Effector CD4-positive, alpha-beta T cell (primary cell): Measurements from ENCODE around the gene ECE2.

ENCODE experiments used
- DNase-seq: peaks from one replicate; pipeline ENCODE4 v3.0.0-alpha.2; 2020

The ECE2 gene

DNA sequence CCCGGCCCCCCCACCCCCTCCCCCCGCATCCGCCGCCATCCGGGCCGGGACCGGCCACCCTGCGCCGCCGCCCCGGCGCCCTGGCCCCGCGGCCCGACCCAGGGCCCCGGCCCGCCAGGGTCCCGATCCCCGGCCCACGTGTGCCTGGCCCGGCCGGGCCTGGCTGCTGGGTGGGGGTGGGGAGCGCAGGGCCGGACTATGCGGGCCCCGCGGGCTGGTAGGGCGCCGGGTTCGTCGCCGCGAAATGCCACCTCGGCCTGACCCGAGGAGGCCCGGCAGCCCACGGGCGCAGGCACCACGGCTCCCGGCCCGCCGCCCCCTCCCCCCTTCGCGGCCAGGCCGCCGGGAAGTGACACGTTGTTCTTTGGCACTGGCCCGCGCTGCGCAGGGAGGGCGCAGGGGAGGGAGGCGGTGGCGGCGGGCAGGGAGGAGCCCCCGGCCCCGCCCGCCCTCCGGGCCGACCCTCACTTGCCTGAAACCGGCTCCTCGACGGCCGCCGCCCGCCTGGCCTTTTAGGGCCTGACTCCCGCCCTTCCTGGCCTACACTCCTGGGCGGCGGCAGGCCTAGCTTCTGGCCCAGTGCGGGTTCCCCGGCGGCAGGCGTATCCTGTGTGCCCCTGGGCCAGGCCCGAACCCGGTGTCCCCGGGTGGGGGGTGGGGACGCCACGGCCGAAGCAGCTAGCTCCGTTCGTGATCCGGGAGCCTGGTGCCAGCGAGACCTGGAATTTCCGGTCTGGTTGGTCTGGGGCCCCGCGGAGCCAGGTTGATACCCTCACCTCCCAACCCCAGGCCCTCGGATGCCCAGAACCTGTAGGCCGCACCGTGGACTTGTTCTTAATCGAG, 39.1 kb downstream of the ECE2 start:
- DNase-seq, result peak; percentile 63

DNA sequence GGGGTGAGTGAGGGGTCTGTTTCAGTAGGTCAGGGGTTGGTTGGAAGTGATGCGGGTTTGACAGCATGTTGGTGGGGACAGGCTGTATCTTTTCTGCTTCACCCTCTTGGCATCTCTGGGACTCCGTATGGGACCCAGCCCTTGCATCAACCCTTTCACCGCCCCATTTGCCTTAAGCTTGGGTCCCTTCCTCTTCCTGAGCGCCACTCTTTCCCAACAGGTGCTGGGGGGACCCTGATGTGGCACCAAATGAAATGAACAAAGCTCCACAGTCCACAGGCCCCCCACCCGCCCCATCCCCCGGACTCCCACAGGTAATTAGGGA, 39.7 kb downstream of the ECE2 start:
- DNase-seq, result no peak

DNA sequence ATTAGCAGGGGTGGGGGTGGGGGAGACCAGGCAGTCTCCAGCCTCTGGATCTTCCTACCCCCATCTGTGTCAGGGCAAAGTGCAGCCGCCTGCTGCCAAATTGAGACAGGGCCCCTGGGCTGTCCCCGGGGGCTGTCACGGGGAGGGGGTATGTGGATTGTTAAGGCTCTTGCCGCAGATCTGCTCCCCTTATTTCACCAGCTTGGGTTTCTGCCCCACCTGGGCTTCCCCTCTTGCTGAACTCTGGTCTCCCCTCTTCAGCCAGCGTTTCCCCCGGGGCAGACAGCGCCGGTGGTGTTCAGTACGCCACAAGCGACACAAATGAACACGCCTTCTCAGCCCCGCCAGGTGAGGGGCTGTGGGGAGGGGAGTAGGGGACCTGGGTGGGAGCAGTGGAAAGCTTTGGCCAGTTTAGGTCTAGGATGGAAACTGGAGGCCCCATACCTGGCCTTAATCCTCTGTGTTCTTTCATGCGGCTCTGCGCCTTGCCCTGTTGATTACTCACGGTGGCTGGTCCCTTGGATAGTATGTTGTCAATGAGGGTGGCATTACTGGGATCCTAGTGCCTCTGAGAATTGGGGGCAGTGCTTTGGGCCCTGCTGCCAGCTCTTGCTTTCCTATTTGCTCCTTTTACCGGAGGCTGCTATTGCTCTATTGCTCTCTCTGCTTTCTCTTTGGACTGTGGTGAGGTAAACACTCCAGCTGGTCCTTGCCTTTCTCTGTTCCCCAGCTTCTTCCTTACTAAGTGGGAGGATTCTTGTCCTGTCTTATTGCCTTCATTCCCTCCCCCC, 40.2 kb downstream of the ECE2 start:
- DNase-seq, result no peak

DNA sequence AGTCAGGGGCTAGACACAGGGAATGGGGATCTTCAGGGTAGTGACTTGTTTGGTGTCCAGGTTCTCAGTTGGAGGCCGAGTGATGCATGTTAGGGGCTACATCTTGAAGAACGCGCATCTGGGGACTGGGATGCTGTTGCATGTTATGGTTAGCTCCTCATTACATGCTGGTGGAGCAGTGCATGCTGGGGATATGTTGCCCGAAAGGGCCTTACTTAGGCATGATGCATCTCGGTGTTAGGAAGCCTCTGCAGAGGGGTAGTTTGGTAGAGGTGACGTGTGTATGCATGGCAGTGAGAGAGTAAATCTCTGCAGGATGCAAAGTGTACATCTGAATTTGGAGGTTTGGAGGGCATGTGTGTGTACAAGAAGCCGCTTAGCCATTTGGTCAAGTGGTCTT, 41.0 kb downstream of the ECE2 start:
- DNase-seq, result no peak

DNA sequence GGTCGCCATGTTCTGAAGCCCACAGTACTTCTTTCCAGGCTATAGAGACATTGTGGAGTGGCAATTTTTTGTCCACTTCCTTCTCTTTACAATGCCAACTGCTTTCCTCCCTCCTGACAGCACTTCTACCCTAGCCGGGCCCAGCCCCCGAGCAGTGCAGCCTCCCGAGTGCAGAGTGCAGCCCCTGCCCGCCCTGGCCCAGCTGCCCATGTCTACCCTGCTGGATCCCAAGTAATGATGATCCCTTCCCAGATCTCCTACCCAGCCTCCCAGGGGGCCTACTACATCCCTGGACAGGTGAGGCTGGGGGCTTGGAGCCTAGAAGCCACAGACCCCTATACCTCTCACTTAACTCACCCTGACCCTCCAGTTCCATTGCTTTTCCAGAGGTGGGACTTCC, 41.4 kb downstream of the ECE2 start:
- DNase-seq, result no peak

DNA sequence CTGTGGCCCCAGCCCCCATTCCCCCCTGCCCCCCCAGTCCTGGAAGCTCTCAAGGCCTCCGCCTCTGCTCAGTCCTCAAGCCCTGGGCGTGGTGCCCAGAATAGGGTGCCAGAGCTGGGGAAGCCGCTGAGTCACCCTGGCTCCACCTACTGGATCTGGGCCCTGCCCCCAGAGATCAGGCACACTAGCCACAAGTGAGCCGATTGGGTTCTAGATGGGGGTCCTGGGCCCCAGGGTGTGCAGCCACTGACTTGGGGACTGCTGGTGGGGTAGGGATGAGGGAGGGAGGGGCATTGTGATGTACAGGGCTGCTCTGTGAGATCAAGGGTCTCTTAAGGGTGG, 44.3 kb downstream of the ECE2 start:
- no peak for DNase-seq

DNA sequence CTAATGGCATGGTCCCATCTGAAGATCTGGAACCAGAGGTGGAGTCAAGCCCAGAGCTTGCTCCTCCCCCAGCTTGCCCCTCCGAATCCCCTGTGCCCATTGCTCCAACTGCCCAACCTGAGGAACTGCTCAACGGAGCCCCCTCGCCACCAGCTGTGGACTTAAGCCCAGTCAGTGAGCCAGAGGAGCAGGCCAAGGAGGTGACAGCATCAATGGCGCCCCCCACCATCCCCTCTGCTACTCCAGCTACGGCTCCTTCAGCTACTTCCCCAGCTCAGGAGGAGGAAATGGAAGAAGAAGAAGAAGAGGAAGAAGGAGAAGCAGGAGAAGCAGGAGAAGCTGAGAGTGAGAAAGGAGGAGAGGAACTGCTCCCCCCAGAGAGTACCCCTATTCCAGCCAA, 45.8 kb downstream of the ECE2 start:
- DNase-seq, result no peak

DNA sequence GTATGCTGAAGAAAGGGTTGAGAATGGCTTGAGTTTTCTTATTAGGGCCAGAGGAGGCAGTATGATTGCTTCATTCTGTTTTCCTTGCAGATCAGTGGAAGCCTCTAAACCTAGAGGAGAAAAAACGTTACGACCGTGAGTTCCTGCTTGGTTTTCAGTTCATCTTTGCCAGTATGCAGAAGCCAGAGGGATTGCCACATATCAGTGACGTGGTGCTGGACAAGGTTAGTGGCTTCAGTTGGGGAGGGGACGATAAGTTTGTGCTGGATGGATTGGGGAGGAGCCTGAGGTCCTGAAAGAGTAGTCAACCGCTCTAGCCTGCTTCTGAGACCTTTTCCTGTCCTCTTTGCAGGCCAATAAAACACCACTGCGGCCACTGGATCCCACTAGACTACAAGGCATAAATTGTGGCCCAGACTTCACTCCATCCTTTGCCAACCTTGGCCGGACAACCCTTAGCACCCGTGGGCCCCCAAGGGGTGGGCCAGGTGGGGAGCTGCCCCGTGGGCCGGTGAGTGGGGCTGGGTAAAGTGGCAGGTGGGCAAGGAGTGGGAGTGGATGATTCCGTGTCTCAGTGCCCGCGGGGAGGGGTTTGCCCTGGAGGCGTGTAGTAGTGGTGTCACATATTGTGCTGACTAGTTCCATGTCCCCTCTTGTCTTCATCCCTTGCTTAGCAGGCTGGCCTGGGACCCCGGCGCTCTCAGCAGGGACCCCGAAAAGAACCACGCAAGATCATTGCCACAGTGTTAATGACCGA, 47.1 kb downstream of the ECE2 start:
- DNase-seq, result no peak

DNA sequence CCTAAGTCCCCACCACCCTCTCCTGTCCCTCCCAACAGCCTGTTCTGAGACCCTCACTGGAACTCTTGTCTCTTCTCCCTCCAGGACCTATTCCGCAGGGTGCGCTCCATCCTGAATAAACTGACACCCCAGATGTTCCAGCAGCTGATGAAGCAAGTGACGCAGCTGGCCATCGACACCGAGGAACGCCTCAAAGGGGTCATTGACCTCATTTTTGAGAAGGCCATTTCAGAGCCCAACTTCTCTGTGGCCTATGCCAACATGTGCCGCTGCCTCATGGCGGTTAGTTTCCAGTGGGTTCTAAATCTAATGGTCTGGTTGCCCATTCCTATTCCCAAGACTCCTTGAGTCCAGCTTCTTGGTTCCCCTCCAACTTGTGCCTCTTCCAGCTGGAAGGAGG, 47.9 kb downstream of the ECE2 start:
- DNase-seq, result no peak

DNA sequence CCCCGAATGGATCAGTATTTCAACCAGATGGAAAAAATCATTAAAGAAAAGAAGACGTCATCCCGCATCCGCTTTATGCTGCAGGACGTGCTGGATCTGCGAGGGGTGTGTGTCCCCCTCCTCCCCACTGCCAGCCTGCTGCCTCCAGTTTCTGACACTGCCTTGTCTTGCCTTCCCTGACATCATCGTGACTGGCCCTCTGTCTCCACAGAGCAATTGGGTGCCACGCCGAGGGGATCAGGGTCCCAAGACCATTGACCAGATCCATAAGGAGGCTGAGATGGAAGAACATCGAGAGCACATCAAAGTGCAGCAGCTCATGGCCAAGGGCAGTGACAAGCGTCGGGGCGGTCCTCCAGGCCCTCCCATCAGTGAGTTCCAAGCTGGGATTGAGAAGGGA, 49.4 kb downstream of the ECE2 start:
- DNase-seq, result no peak

DNA sequence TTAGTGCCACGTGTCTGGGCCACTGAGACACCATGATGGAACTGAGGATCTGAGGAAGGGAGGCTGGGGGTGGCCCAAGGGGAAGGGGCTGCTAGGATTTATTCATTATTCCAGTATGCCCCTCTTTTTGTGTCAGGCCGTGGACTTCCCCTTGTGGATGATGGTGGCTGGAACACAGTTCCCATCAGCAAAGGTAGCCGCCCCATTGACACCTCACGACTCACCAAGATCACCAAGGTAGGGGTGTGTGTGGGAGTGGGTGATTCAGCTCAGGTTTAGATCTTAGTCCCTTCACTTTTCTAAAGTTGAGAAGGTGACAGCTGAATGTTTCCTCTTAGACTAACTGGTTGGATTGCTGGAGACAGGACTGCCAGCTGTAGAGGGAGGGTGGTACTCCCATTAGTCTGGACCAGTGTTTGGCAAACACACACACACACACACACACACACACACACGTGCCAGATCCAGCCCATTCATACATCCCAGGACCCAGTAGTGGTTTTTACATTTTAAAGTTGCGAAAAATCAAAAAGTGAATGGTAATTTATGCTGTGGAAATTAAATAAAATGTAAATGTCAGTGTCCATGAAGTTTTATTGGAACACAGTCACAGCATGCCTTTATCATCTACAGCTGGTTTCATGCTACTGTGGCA, 50.0 kb downstream of the ECE2 start:
- no peak for DNase-seq

DNA sequence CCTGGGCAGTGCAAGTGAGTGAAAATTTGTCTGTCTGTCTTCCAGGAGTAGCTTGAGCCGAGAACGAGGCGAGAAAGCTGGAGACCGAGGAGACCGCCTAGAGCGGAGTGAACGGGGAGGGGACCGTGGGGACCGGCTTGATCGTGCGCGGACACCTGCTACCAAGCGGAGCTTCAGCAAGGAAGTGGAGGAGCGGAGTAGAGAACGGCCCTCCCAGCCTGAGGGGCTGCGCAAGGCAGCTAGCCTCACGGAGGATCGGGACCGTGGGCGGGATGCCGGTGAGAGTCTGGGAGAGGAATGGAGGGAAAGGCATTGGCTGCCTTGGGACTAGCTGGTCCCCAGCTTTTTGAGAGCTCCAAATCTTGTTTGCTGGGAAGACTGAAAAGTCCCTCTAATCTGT, 51.3 kb downstream of the ECE2 start:
- no peak for DNase-seq

DNA sequence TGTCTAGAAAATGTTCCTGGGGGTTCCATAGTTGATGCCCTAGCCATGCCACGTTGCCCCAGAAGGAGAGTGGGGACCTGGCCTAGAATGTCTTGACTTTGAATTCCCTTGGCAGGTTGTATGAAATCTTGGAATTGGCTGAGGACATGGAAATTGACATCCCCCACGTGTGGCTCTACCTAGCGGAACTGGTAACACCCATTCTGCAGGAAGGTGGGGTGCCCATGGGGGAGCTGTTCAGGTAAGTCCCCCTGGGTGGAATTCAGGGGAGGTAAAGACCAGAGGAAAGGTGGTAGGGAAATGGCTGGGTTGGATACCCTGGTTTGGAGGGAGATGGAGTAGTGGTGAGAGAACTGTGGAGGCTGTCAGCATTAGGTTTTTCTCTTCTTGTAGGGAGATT, 52.7 kb downstream of the ECE2 start:
- no peak for DNase-seq

DNA sequence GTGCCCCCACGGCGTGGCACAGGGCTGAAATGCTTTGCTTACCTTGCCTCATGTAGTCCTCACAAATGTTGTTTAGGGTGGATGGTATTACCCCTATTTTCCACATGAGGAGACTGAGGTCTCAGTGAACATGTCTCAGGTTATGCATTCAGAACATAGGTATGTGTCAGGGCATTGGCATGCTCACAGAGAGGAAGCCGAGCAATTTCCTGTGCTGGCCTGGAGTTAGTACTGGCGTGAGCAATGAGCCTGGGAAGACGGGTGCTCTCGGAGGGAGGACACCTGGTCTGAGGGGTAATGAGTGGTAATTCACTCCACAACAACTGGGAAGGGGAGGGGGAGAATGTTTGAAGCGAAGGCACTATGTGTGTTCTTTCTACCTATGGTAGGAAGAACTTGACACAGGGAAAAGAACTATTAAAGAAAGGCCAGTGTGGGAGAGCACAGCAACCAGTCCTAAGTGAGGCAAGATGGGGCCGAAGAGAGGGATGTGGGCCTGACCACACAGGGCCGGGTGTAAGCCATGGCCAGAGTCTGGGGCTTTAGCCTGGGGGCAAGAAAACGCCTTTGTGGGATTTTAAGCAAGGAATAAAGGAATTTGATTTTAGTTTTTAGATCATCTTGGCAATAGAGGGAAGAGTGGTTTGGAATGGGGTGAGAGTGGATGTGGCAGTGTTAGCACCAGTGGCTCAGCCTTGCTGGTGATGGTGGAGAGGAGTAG, 56.7 kb downstream of the ECE2 start:
- no peak for DNase-seq

DNA sequence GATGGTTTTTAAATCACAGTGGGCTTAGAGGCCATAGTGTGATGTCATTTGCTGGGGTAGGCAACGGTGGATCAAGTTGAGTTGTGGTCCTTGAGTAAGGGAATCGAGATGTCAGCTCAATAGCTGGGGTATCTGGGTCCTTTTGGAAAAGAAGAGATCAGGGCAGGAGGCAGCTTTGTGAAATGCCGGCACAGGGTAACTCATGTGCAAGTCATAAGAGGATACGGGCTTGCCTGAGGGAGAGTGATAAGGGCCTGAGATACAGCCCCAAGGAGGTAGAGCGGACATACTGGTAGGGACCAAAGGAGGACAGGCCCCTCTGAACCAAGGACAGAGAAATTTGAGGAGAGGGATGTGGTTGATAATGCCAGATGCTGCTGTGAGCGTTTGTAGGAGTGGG, 57.4 kb downstream of the ECE2 start:
- DNase-seq, result no peak

DNA sequence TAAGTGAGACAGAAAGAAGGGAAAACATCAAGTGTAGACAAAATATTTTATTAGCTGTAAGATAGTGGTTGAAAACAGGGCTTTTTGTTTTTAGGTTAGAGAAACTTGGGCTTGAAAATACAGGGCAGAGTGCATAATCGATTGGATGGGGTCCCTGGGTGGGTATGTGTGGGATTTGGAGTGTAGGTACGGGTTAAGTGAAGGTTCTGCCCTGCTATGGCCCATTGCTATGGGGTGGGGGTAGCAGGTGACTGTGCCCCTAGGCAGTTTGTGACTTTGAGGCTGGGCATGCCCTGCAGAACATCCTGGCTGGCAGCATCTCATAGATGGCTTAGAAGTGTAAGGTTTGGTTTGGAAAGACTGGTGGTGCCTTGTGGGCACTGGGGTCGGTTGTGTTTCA, 57.9 kb downstream of the ECE2 start:
- DNase-seq, result no peak

DNA sequence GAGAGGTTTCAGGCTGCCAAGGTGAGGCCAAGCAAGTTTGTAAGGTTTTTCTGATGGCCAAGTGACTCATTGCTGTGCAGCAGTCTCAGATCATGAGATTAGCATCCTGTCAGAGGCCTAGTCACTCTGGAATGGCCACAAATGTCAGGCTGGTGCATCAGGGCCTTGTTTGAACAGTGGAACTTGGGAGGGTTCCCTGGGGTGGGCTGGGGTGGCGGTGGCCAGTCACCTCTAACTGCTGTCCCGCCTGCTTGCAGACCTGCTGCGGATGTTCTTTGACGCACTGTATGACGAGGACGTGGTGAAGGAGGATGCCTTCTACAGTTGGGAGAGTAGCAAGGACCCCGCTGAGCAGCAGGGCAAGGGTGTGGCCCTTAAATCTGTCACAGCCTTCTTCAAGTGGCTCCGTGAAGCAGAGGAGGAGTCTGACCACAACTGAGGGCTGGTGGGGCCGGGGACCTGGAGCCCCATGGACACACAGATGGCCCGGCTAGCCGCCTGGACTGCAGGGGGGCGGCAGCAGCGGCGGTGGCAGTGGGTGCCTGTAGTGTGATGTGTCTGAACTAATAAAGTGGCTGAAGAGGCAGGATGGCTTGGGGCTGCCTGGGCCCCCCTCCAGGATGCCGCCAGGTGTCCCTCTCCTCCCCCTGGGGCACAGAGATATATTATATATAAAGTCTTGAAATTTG, 58.8 kb downstream of the ECE2 start:
- peak; percentile 41 for DNase-seq

DNA sequence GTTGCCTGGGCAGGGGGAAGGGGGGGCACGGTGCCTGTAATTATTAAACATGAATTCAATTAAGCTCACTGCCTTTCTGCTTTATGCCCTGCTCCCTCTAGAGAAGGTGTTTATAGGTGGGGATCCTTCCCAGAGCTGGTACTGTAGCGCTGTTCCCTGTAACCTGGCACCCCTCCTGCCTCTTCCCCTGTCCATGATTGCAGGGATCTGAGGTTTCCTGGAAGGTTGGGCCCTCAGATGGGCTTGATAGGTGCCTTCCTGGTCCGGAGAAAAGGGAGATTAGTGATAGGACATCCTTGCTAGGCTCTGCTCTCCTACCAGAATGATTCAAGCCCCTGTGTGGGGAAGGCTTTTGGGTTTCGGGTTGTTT, 59.5 kb downstream of the ECE2 start:
- no peak for DNase-seq

DNA sequence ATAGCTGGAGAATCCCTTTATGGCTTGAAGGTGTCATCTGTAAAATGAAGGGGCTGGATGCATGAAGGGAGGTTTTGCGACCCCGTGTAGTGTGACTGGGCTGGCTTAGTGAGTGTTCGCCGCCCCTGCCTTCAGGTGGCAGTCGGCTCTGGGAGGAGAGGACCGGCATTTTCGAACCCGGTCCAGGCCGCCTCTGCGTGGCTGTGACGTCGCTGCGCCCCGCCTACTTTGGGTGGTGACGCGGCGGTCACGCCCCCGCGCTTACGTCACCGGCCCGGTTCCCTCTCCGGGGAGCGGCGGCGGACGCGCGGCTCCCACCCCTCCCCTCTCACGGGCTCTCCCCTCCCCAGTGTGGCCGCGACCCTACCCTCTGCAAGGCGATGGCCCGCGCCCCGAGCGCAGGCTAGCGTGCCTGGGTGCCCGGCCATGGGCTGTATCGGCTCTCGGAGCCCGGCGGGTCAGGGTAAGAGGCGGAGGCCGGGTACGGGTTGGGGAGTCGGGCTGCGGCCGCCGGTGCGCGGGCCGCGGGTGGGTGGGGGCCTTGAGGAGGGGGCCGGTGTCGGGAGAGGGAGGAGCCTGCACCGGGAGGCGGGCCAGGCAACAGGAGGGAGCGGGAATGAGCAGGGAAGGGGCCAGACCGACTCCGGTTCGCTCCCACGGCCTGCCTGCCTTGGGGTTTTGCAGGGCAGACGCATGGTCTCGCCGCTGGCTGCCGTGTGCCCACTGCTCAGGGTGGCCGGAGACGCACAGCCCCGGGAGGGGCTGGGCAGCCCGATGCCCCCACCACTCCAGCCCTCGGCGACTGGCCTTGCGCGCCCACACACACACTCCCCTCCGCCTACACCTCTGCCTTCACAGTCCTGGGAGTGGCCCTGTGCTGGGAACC, 60.1 kb downstream of the ECE2 start:
- DNase-seq, result peak; percentile 84

DNA sequence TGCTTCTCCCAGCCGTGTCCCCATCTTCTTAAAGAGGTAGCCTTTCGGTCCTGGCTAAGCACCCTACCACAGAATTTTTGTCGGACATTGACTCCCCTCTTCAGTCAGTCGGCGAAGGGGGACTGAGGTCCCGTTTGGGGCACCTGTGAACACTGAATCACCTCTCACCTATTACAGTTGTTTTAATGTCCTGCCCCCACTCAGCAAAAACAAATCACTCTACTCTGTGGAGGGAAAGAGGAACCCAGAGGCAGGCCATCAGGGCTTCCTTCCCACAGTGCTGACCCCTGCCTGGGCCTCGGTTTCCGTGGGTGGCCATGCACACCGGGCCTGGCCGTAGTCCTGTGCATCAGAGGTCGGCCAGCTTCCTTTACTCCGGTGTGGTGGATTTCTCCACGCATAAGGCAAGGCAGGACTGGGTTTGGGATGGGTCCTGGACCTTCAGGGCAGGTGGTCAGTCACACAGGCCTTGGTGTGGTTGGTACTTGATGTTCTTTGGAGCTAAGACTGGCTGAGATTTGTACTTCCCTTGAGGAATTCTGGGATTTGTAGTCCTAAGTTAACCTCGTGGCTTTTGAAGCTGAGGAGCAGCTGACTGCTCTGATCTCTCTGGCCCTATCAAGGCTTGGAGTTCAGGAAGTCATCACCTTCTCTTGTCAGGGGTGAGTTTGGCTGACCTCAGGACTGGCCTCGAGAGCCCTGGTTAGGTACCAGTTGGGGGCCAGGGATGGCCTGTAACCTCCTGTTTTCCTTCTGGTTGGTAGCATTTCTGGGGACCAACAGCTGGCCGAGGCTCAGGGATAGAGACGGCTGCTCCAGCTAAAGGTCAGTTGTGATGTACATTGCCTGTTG, 61.0 kb downstream of the ECE2 start:
- DNase-seq, result no peak
